Measurements from ENCODE around the gene PUS1. TPM values are rescaled to one million over a fixed set of nuclear protein-coding genes. Genes with fewer than 3 reads are reported as not detected.

The PUS1 gene
- total RNA-seq, 1 donor from 2014 or later: 28.1 TPM

DNA sequence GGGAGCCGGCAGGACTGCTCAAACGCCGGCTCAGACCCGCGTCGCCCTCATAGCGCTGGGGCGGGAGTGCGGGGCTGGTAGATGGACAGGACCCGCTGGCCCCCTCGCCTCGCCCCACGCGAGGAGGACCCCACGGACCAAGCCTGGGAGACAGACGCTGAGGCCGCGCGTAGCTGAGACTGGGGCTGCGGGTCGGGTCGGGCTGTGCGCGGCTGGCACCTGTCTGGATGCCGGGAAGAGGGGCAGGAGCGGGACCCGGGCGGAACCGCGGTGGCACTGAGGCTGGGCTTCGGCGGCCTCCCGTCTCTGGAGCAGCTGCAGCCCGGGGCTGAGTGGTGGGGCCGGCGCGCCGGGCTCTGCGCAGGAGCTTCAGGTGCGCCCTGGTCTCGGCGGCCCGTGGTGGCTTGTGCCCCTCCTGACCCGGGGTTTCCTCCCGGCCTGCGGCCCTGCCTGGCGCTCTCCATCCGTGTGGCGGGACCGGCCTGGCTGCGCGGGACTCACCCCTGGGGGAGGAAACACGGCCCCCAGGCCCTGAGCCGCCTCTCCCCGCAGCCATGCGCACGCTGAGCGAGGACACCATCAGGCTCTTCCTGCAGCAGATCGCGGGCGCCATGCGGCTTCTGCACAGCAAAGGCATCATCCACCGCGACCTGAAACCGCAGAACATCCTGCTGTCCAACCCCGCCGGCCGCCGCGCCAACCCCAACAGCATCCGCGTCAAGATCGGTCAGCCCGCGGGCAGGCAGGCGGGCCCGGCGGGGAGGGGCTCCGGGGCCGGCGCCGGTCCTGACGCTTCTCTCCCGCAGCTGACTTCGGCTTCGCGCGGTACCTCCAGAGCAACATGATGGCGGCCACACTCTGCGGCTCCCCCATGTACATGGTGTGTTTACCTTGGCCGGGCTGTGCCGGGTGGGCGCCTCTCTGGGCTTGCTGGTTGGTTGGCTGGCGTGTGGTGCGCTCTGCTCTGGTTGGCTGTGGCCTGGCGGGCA lies 20.7 kb upstream of the PUS1 start:
- Mint-ChIP-seq H3K4me1 (ENCODE audit: low read depth, unreplicated experiment) (no peaks in the 10 kb centered on the region), H3K36me3 (ENCODE audit: unreplicated experiment) (no peaks in the 10 kb centered on the region), H3K27ac (ENCODE audit: unreplicated experiment) (no peak overlapping the region), H3K4me3 (ENCODE audit: unreplicated experiment) (no peak overlapping the region), H3K27me3 (ENCODE audit: unreplicated experiment) (peaks cover 7% of the 10 kb centered on the region), H3K9me3 (ENCODE audit: unreplicated experiment) (peaks cover 4% of the 10 kb centered on the region)
- no peak for DNase-seq
- no peak for TF ChIP-seq CTCF (IDR thresholded peaks at IDR 0.05; ENCODE audit: partially characterized antibody, unreplicated experiment)

DNA sequence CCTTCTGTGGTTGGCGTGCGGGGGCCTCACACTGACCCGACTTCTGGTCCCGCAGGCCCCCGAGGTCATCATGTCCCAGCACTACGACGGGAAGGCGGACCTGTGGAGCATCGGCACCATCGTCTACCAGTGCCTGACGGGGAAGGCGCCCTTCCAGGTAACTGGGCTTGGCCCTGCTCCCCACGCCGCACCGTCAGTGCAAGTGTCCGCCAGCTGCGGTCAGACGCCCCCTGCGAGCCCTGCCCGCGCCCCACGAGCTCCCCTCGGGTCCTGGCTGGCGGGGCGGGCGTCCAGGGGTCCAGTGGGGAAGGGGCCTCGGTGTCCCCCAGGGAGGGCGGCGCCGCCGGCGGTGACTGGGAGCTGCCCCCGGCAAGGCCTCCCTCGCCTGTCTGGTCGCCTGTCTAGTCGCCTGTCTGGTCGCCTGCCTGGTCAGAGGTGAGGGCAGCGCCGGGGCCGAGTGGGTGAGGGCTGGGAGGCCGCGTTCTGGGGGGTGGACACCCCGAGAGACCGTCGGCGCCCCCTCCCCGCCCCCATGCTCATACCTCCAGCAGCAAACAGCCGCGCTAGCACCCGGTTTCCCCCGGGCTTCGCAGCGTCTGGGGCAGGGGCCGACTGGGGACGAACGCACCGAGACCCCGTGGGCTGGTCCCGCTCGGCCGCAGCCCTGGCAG lies 19.9 kb upstream of the PUS1 start:
- no peak for TF ChIP-seq CTCF (IDR thresholded peaks at IDR 0.05; ENCODE audit: partially characterized antibody, unreplicated experiment)
- Mint-ChIP-seq H3K4me1 (ENCODE audit: low read depth, unreplicated experiment) (no peaks in the 10 kb centered on the region), H3K27me3 (ENCODE audit: unreplicated experiment) (peaks cover 7% of the 10 kb centered on the region), H3K27ac (ENCODE audit: unreplicated experiment) (no peak overlapping the region), H3K9me3 (ENCODE audit: unreplicated experiment) (peaks cover 2% of the 10 kb centered on the region), H3K4me3 (ENCODE audit: unreplicated experiment) (no peak overlapping the region), H3K36me3 (ENCODE audit: unreplicated experiment) (no peaks in the 10 kb centered on the region)
- no peak for DNase-seq

GRCh38 chr12:131909752-131910219 lies 19.3 kb upstream of the PUS1 start:
- H3K27me3 Mint-ChIP-seq (ENCODE audit: unreplicated experiment): peaks cover 7% of the 10 kb centered on the region
- no peak for DNase-seq
- no peaks in the 10 kb centered on the region for H3K4me1 Mint-ChIP-seq (ENCODE audit: low read depth, unreplicated experiment)
- TF ChIP-seq CTCF (IDR thresholded peaks at IDR 0.05; ENCODE audit: partially characterized antibody, unreplicated experiment): no peak
- H3K36me3 Mint-ChIP-seq (ENCODE audit: unreplicated experiment): no peaks in the 10 kb centered on the region
- peaks cover 2% of the 10 kb centered on the region for H3K9me3 Mint-ChIP-seq (ENCODE audit: unreplicated experiment)
- H3K27ac Mint-ChIP-seq (ENCODE audit: unreplicated experiment): no peak overlapping the region
- no peak overlapping the region for H3K4me3 Mint-ChIP-seq (ENCODE audit: unreplicated experiment)

GRCh38 chr12:131910302-131911027 lies 18.6 kb upstream of the PUS1 start:
- Mint-ChIP-seq H3K27me3 (ENCODE audit: unreplicated experiment) (peaks cover 7% of the 10 kb centered on the region), H3K36me3 (ENCODE audit: unreplicated experiment) (no peaks in the 10 kb centered on the region), H3K4me3 (ENCODE audit: unreplicated experiment) (no peak overlapping the region), H3K27ac (ENCODE audit: unreplicated experiment) (no peak overlapping the region), H3K9me3 (ENCODE audit: unreplicated experiment) (peaks cover 2% of the 10 kb centered on the region), H3K4me1 (ENCODE audit: low read depth, unreplicated experiment) (no peaks in the 10 kb centered on the region)
- TF ChIP-seq CTCF (IDR thresholded peaks at IDR 0.05; ENCODE audit: partially characterized antibody, unreplicated experiment): no peak
- DNase-seq: no peak
